ENCODE data around the gene CYS1. TPM values are rescaled to one million over a fixed set of nuclear protein-coding genes. Genes with fewer than 3 reads are reported as not detected.

The CYS1 gene
- total RNA-seq, 1 experiment from 2014 or later = 1.2 TPM

DNA sequence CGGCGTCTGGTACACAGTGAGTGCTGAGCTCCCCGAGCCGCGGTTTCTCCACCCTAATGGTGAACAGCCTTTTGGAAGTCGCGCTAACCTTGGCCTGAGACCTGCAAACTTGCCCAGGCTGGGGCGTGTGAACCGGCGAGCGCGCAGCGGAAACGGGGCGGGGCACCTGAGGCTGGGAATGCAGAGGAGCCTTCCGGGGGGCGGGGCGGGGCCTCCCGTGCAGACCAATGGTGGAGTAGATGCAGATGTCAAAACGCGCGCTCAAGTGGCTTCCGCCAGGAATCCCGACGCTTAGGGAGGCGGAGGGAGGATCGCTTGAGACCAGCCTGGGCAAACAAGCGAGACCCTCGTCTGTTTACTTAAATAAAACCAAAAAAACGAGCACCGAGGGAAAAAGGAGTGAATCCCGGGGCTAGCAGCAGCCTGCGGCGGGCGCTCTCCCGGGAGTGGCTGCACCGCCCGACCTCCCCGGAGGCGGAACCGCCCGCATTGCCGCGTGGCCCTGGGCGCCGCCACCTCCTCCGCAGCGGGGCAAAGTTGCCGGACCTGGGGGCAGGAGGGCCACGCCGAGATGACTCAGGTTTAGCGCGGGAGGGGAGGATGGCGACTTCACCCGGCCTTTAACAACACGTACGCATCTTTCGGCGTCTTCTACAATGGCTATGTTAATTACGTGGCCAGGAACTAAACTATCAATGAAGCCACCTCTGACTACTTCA, 40.1 kb upstream of the CYS1 start (continued):
- 0 out of 2 replicates have a peak, but pooled peaks have one; percentile 35 for TF ChIP-seq ZNF317 (CRISPR knock-in tag; IDR thresholded peaks at IDR 0.05; ENCODE audit: borderline replicate concordance, low read depth)
- TF ChIP-seq NFYB (CRISPR knock-in tag; conservative IDR thresholded peaks at IDR 0.05; ENCODE audit: low read depth) = no peak
- TF ChIP-seq ELF4 (CRISPR knock-in tag; IDR thresholded peaks at IDR 0.05; ENCODE audit: low read depth) = no peak
- no peak for TF ChIP-seq PRRX2 (CRISPR knock-in tag; IDR thresholded peaks at IDR 0.05)
- no peak for TF ChIP-seq STAT6 (CRISPR knock-in tag; conservative IDR thresholded peaks at IDR 0.05; ENCODE audit: low read depth)
- TF ChIP-seq IRF2 (CRISPR knock-in tag; IDR thresholded peaks at IDR 0.05; ENCODE audit: borderline replicate concordance, low read depth) = no peak
- no peak for TF ChIP-seq MYBL2 (CRISPR knock-in tag; IDR thresholded peaks at IDR 0.05)
- TF ChIP-seq EMX1 (CRISPR knock-in tag; IDR thresholded peaks at IDR 0.05) = no peak
- TF ChIP-seq, protein P1, sequence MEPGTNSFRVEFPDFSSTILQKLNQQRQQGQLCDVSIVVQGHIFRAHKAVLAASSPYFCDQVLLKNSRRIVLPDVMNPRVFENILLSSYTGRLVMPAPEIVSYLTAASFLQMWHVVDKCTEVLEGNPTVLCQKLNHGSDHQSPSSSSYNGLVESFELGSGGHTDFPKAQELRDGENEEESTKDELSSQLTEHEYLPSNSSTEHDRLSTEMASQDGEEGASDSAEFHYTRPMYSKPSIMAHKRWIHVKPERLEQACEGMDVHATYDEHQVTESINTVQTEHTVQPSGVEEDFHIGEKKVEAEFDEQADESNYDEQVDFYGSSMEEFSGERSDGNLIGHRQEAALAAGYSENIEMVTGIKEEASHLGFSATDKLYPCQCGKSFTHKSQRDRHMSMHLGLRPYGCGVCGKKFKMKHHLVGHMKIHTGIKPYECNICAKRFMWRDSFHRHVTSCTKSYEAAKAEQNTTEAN (CRISPR knock-in tag; IDR thresholded peaks at IDR 0.05) = no peak; the same call in 1 of the 2 replicates
- TF ChIP-seq FOXP1 (CRISPR knock-in tag; IDR thresholded peaks at IDR 0.05; ENCODE audit: borderline replicate concordance) = peak; percentile 77
- TF ChIP-seq, protein P2, sequence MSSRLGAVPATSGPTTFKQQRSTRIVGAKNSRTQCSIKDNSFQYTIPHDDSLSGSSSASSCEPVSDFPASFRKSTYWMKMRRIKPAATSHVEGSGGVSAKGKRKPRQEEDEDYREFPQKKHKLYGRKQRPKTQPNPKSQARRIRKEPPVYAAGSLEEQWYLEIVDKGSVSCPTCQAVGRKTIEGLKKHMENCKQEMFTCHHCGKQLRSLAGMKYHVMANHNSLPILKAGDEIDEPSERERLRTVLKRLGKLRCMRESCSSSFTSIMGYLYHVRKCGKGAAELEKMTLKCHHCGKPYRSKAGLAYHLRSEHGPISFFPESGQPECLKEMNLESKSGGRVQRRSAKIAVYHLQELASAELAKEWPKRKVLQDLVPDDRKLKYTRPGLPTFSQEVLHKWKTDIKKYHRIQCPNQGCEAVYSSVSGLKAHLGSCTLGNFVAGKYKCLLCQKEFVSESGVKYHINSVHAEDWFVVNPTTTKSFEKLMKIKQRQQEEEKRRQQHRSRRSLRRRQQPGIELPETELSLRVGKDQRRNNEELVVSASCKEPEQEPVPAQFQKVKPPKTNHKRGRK (CRISPR knock-in tag; IDR thresholded peaks at IDR 0.05; ENCODE audit: borderline replicate concordance) = no peak
- no peak for TF ChIP-seq NR1H2 (CRISPR knock-in tag; IDR thresholded peaks at IDR 0.05)
- TF ChIP-seq NR2C2 (CRISPR knock-in tag; IDR thresholded peaks at IDR 0.05) = no peak
- TF ChIP-seq CBFB (CRISPR knock-in tag; IDR thresholded peaks at IDR 0.05; ENCODE audit: low read depth) = 0 out of 2 replicates have a peak, but pooled peaks have one; percentile 62
- TF ChIP-seq TP53 (CRISPR knock-in tag; IDR thresholded peaks at IDR 0.05) = 0 out of 2 replicates have a peak, but pooled peaks have one; percentile 51
- TF ChIP-seq ZNF532 (CRISPR knock-in tag; IDR thresholded peaks at IDR 0.05; ENCODE audit: borderline replicate concordance) = 0 out of 2 replicates have a peak, but pooled peaks have one; percentile 24
- TF ChIP-seq ZNF138 (CRISPR knock-in tag; conservative IDR thresholded peaks at IDR 0.05) = no peak
- no peak; the same call in 1 of the 2 replicates for TF ChIP-seq FOXK1 (CRISPR knock-in tag; IDR thresholded peaks at IDR 0.05)
- no peak; the same call in 1 of the 2 replicates for TF ChIP-seq SMAD3 (CRISPR knock-in tag; IDR thresholded peaks at IDR 0.05; ENCODE audit: borderline replicate concordance)
- TF ChIP-seq, protein P3, sequence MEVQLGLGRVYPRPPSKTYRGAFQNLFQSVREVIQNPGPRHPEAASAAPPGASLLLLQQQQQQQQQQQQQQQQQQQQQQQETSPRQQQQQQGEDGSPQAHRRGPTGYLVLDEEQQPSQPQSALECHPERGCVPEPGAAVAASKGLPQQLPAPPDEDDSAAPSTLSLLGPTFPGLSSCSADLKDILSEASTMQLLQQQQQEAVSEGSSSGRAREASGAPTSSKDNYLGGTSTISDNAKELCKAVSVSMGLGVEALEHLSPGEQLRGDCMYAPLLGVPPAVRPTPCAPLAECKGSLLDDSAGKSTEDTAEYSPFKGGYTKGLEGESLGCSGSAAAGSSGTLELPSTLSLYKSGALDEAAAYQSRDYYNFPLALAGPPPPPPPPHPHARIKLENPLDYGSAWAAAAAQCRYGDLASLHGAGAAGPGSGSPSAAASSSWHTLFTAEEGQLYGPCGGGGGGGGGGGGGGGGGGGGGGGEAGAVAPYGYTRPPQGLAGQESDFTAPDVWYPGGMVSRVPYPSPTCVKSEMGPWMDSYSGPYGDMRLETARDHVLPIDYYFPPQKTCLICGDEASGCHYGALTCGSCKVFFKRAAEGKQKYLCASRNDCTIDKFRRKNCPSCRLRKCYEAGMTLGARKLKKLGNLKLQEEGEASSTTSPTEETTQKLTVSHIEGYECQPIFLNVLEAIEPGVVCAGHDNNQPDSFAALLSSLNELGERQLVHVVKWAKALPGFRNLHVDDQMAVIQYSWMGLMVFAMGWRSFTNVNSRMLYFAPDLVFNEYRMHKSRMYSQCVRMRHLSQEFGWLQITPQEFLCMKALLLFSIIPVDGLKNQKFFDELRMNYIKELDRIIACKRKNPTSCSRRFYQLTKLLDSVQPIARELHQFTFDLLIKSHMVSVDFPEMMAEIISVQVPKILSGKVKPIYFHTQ (CRISPR knock-in tag; IDR thresholded peaks at IDR 0.05) = no peak
- no peak for TF ChIP-seq PREB (CRISPR knock-in tag; IDR thresholded peaks at IDR 0.05; ENCODE audit: borderline replicate concordance)
- no peak for TF ChIP-seq RELA (CRISPR knock-in tag; IDR thresholded peaks at IDR 0.05; ENCODE audit: borderline replicate concordance)
- TF ChIP-seq ZNF219 (CRISPR knock-in tag; IDR thresholded peaks at IDR 0.05; ENCODE audit: borderline replicate concordance) = 0 out of 2 replicates have a peak, but pooled peaks have one; percentile 27
- no peak for TF ChIP-seq NR3C1 (CRISPR knock-in tag; conservative IDR thresholded peaks at IDR 0.05; ENCODE audit: low read depth)
